ENCODE results near the gene TICAM1. TPM values are rescaled to one million over a fixed set of nuclear protein-coding genes. Genes with fewer than 3 reads are reported as not detected.

The TICAM1 gene
- total RNA-seq, 1 donor from 2014 or later = 3.4 TPM

DNA sequence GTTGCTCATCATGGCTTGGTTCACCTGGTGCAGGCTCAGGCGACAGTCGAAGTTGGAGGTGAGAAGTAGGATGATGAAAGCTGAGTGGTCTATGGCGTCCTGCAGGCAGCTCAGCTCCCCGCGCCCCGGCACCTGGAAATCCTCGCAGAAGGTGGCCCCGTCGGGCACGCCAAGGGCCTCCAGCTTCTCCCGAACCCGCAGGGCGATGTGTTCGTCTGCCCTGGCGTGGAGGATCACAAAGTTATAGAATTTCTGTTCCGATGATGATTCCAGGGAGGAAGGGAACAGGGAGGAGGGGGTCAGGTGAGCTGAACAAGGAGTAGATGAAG lies 14.6 kb downstream of the TICAM1 start:
- Mint-ChIP-seq H3K27me3 (no peaks in the 10 kb centered on the region), H3K36me3 (ENCODE audit: insufficient read depth) (peaks cover 9% of the 10 kb centered on the region), H3K4me1 (ENCODE audit: low read depth) (peaks cover 1% of the 10 kb centered on the region), H3K9me3 (ENCODE audit: low read depth) (peaks cover 6% of the 10 kb centered on the region), H3K4me3 (ENCODE audit: low read depth) (no peak overlapping the region), H3K27ac (no peak overlapping the region)
- no peak for DNase-seq (ENCODE audit: low spot score, unreplicated experiment)
- no peak for TF ChIP-seq CTCF (IDR thresholded peaks at IDR 0.05; ENCODE audit: unreplicated experiment)

DNA sequence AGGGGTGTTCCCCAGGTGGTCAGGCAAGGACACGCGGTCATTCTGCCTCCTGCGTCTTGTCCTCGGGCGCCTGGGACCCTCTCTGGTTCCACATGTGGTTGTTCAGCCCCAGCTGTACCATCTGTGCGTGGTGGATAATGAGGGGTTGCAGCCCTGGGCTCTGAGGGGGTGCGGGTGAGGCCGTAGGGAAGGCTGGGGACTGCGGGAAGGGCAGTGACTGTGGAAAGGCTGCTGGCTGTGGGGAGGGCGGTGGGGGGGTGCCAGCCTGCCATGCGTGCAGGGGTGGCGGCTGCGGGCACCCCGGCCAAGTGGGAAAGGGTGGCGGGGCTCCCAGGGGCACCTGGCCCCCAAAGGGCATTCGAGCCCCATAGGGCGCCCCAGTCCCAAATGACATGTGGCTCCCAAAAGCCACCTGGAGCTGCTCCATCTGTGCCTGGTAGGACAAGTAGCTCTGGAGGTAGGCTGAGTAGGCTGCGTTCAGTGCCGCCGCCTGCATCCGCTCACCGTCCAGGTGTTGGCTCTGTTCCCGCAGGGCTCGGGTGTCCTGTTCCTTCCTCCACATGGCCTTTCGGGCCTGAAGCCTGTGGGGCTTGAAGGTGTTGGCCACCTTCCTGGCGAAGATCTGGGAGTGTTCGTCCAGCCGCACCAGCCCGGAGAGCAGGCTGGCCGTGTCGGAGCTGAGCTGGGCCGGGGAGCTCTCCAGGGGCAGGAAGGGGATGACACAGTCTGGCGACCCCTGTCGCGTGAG lies 15.1 kb downstream of the TICAM1 start:
- peaks cover 6% of the 10 kb centered on the region for H3K9me3 Mint-ChIP-seq (ENCODE audit: low read depth)
- no peak overlapping the region for H3K27ac Mint-ChIP-seq
- H3K36me3 Mint-ChIP-seq (ENCODE audit: insufficient read depth) = peaks cover 9% of the 10 kb centered on the region
- no peaks in the 10 kb centered on the region for H3K27me3 Mint-ChIP-seq
- H3K4me3 Mint-ChIP-seq (ENCODE audit: low read depth) = no peak overlapping the region
- peaks cover 1% of the 10 kb centered on the region for H3K4me1 Mint-ChIP-seq (ENCODE audit: low read depth)
- DNase-seq (ENCODE audit: low spot score, unreplicated experiment) = no peak
- TF ChIP-seq CTCF (IDR thresholded peaks at IDR 0.05; ENCODE audit: unreplicated experiment) = no peak

DNA sequence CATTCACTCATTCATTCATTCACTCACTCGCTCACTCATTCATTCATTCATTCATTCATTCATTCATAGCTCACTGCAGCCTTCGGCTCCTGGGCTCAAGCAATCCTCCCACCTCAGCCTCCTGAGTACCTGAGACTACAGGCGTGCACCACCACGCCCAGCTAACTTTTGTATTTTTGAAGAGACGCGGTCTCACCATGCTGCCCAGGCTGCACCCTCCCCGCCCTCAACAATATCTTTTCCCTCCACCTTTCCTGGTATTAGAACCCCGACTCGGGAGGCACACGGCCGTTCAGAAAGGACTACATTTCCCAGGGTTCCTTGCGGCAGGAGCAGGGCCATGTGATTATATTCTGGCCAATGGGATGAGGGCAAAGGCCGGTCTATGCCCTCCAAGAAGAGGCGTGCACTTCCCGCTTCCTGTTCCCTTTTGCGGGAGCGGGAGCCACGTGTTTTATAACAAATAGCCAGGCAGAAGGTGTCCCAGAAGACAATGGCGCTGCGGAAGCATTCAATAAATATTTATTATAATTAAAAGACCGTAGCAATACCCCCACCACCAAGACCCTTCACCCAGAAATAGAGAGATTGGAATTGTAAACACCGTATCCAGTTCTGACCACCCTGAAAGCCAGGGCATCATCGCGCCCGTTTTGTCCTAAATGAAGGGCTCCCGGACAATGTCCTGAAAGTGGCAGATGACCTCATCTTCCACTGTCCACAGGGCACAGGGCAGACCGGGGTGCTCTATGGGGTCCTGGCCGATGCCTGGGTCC lies 15.9 kb downstream of the TICAM1 start:
- peak overlapping the region; percentile 69 for H3K4me3 Mint-ChIP-seq (ENCODE audit: low read depth)
- H3K9me3 Mint-ChIP-seq (ENCODE audit: low read depth) = peaks cover 6% of the 10 kb centered on the region
- no peaks in the 10 kb centered on the region for H3K27me3 Mint-ChIP-seq
- peak overlapping the region; percentile 43 for H3K27ac Mint-ChIP-seq
- H3K4me1 Mint-ChIP-seq (ENCODE audit: low read depth) = peaks cover 1% of the 10 kb centered on the region
- peak; percentile 63 for DNase-seq (ENCODE audit: low spot score, unreplicated experiment)
- no peak for TF ChIP-seq CTCF (IDR thresholded peaks at IDR 0.05; ENCODE audit: unreplicated experiment)
- peaks cover 9% of the 10 kb centered on the region for H3K36me3 Mint-ChIP-seq (ENCODE audit: insufficient read depth)

GRCh38 chr19:4814625-4815425 lies 16.7 kb downstream of the TICAM1 start:
- no peak for TF ChIP-seq CTCF (IDR thresholded peaks at IDR 0.05; ENCODE audit: unreplicated experiment)
- Mint-ChIP-seq H3K27me3 (no peaks in the 10 kb centered on the region), H3K27ac (no peak overlapping the region), H3K4me3 (ENCODE audit: low read depth) (peak overlapping the region; percentile 69), H3K4me1 (ENCODE audit: low read depth) (peaks cover 1% of the 10 kb centered on the region), H3K36me3 (ENCODE audit: insufficient read depth) (peaks cover 9% of the 10 kb centered on the region), H3K9me3 (ENCODE audit: low read depth) (peaks cover 6% of the 10 kb centered on the region)
- DNase-seq (ENCODE audit: low spot score, unreplicated experiment) = no peak
